ENCODE results near the gene CATSPERB.
"Not testable (repeated sequence)": the region's sequence is repeated elsewhere in the genome, so short reads cannot be mapped to it uniquely, and the experiment has no call there.

Gene CATSPERB

GRCh38 chr14:91669867-91670266, 62.0 kb downstream of the CATSPERB start:
- H3K36me3 Mint-ChIP-seq (ENCODE audit: low read depth), result peaks cover 34% of the 10 kb centered on the region
- no peaks in the 10 kb centered on the region for H3K27me3 Mint-ChIP-seq (ENCODE audit: low read depth)
- H3K4me3 Mint-ChIP-seq, result no peak overlapping the region
- H3K9me3 Mint-ChIP-seq, result peaks cover 23% of the 10 kb centered on the region
- H3K4me1 Mint-ChIP-seq (ENCODE audit: low read depth), result peaks cover 7% of the 10 kb centered on the region
- peak overlapping the region; percentile 51 for H3K27ac Mint-ChIP-seq

GRCh38 chr14:91667101-91667500, 64.8 kb downstream of the CATSPERB start:
- not testable (repeated sequence) for H3K27me3 Mint-ChIP-seq (ENCODE audit: low read depth); H3K4me1 Mint-ChIP-seq (ENCODE audit: low read depth); H3K27ac Mint-ChIP-seq; H3K4me3 Mint-ChIP-seq
- Mint-ChIP-seq H3K9me3 (peaks cover 20% of the 10 kb centered on the region), H3K36me3 (ENCODE audit: low read depth) (peaks cover 31% of the 10 kb centered on the region)

- Mint-ChIP-seq H3K27ac (no peak overlapping the region), H3K9me3 (no peaks in the 10 kb centered on the region), H3K36me3 (ENCODE audit: low read depth) (peaks cover 10% of the 10 kb centered on the region), H3K4me3 (no peak overlapping the region), H3K4me1 (ENCODE audit: low read depth) (peaks cover 2% of the 10 kb centered on the region), H3K27me3 (ENCODE audit: low read depth) (peaks cover 4% of the 10 kb centered on the region)
Measured at GRCh38 chr14:91660790-91661189, 71.1 kb downstream of the CATSPERB start.

GRCh38 chr14:91654836-91655235, 77.0 kb downstream of the CATSPERB start:
- no peak overlapping the region for H3K27ac Mint-ChIP-seq
- peaks cover 14% of the 10 kb centered on the region for H3K36me3 Mint-ChIP-seq (ENCODE audit: low read depth)
- peaks cover 2% of the 10 kb centered on the region for H3K4me1 Mint-ChIP-seq (ENCODE audit: low read depth)
- peaks cover 4% of the 10 kb centered on the region for H3K27me3 Mint-ChIP-seq (ENCODE audit: low read depth)
- no peak overlapping the region for H3K4me3 Mint-ChIP-seq
- no peaks in the 10 kb centered on the region for H3K9me3 Mint-ChIP-seq

GRCh38 chr14:91653451-91653850, 78.4 kb downstream of the CATSPERB start:
- H3K4me1 Mint-ChIP-seq (ENCODE audit: low read depth), result peaks cover 2% of the 10 kb centered on the region
- H3K36me3 Mint-ChIP-seq (ENCODE audit: low read depth), result peaks cover 14% of the 10 kb centered on the region
- H3K27me3 Mint-ChIP-seq (ENCODE audit: low read depth), result peaks cover 4% of the 10 kb centered on the region
- H3K27ac Mint-ChIP-seq, result no peak overlapping the region
- H3K4me3 Mint-ChIP-seq, result no peak overlapping the region
- no peaks in the 10 kb centered on the region for H3K9me3 Mint-ChIP-seq

- Mint-ChIP-seq H3K36me3 (ENCODE audit: low read depth) (peaks cover 13% of the 10 kb centered on the region), H3K9me3 (peaks cover 7% of the 10 kb centered on the region), H3K27me3 (ENCODE audit: low read depth) (no peaks in the 10 kb centered on the region), H3K4me1 (ENCODE audit: low read depth) (peaks cover 5% of the 10 kb centered on the region), H3K27ac (no peak overlapping the region), H3K4me3 (no peak overlapping the region)
Measured at GRCh38 chr14:91649930-91650329, 82.0 kb downstream of the CATSPERB start.

GRCh38 chr14:91647856-91648255, 84.0 kb downstream of the CATSPERB start:
- Mint-ChIP-seq H3K9me3 (peaks cover 7% of the 10 kb centered on the region), H3K4me3 (no peak overlapping the region), H3K36me3 (ENCODE audit: low read depth) (peaks cover 10% of the 10 kb centered on the region), H3K4me1 (ENCODE audit: low read depth) (peaks cover 5% of the 10 kb centered on the region), H3K27ac (no peak overlapping the region), H3K27me3 (ENCODE audit: low read depth) (no peaks in the 10 kb centered on the region)

- no peaks in the 10 kb centered on the region for H3K4me1 Mint-ChIP-seq (ENCODE audit: low read depth)
- no peaks in the 10 kb centered on the region for H3K27me3 Mint-ChIP-seq (ENCODE audit: low read depth)
- peaks cover 3% of the 10 kb centered on the region for H3K9me3 Mint-ChIP-seq
- H3K36me3 Mint-ChIP-seq (ENCODE audit: low read depth), result no peaks in the 10 kb centered on the region
- no peak overlapping the region for H3K27ac Mint-ChIP-seq
- no peak overlapping the region for H3K4me3 Mint-ChIP-seq
Measured at GRCh38 chr14:91636604-91637003, 95.3 kb downstream of the CATSPERB start.

GRCh38 chr14:91624757-91625156, 107.1 kb downstream of the CATSPERB start:
- Mint-ChIP-seq H3K4me3 (no peak overlapping the region), H3K27ac (no peak overlapping the region), H3K27me3 (ENCODE audit: low read depth) (no peaks in the 10 kb centered on the region), H3K9me3 (no peaks in the 10 kb centered on the region), H3K36me3 (ENCODE audit: low read depth) (peaks cover 1% of the 10 kb centered on the region), H3K4me1 (ENCODE audit: low read depth) (no peaks in the 10 kb centered on the region)

GRCh38 chr14:91614187-91614586, 117.7 kb downstream of the CATSPERB start:
- no peaks in the 10 kb centered on the region for H3K4me1 Mint-ChIP-seq (ENCODE audit: low read depth)
- H3K27me3 Mint-ChIP-seq (ENCODE audit: low read depth), result no peaks in the 10 kb centered on the region
- no peaks in the 10 kb centered on the region for H3K36me3 Mint-ChIP-seq (ENCODE audit: low read depth)
- no peaks in the 10 kb centered on the region for H3K9me3 Mint-ChIP-seq
- H3K27ac Mint-ChIP-seq, result no peak overlapping the region
- H3K4me3 Mint-ChIP-seq, result no peak overlapping the region

GRCh38 chr14:91613459-91614112, 118.3 kb downstream of the CATSPERB start:
- no peaks in the 10 kb centered on the region for H3K27me3 Mint-ChIP-seq (ENCODE audit: low read depth)

GRCh38 chr14:91611528-91611927, 120.4 kb downstream of the CATSPERB start:
- no peaks in the 10 kb centered on the region for H3K4me1 Mint-ChIP-seq (ENCODE audit: low read depth)
- peaks cover 4% of the 10 kb centered on the region for H3K36me3 Mint-ChIP-seq (ENCODE audit: low read depth)
- no peaks in the 10 kb centered on the region for H3K9me3 Mint-ChIP-seq
- no peak overlapping the region for H3K4me3 Mint-ChIP-seq
- no peak overlapping the region for H3K27ac Mint-ChIP-seq
- H3K27me3 Mint-ChIP-seq (ENCODE audit: low read depth), result no peaks in the 10 kb centered on the region

More at GRCh38 chr14:91613459-91614112, 118.3 kb downstream of the CATSPERB start:
- Mint-ChIP-seq H3K9me3 (no peaks in the 10 kb centered on the region), H3K27ac (no peak overlapping the region), H3K36me3 (ENCODE audit: low read depth) (no peaks in the 10 kb centered on the region), H3K4me3 (no peak overlapping the region), H3K4me1 (ENCODE audit: low read depth) (no peaks in the 10 kb centered on the region)

- no peaks in the 10 kb centered on the region for H3K4me1 Mint-ChIP-seq (ENCODE audit: low read depth)
- H3K36me3 Mint-ChIP-seq (ENCODE audit: low read depth), result peaks cover 4% of the 10 kb centered on the region
- H3K27me3 Mint-ChIP-seq (ENCODE audit: low read depth), result no peaks in the 10 kb centered on the region
- no peaks in the 10 kb centered on the region for H3K9me3 Mint-ChIP-seq
- no peak overlapping the region for H3K27ac Mint-ChIP-seq
- no peak overlapping the region for H3K4me3 Mint-ChIP-seq
Measured at GRCh38 chr14:91609161-91609560, 122.7 kb downstream of the CATSPERB start.

- H3K4me1 Mint-ChIP-seq (ENCODE audit: low read depth), result peaks cover 2% of the 10 kb centered on the region
- H3K36me3 Mint-ChIP-seq (ENCODE audit: low read depth), result peaks cover 6% of the 10 kb centered on the region
- H3K9me3 Mint-ChIP-seq, result no peaks in the 10 kb centered on the region
- H3K27ac Mint-ChIP-seq, result no peak overlapping the region
- no peaks in the 10 kb centered on the region for H3K27me3 Mint-ChIP-seq (ENCODE audit: low read depth)
- no peak overlapping the region for H3K4me3 Mint-ChIP-seq
Measured at GRCh38 chr14:91607322-91608047, 124.4 kb downstream of the CATSPERB start.

- Mint-ChIP-seq H3K4me3 (no peak overlapping the region), H3K9me3 (no peaks in the 10 kb centered on the region), H3K4me1 (ENCODE audit: low read depth) (peaks cover 2% of the 10 kb centered on the region), H3K36me3 (ENCODE audit: low read depth) (peaks cover 6% of the 10 kb centered on the region), H3K27me3 (ENCODE audit: low read depth) (no peaks in the 10 kb centered on the region), H3K27ac (no peak overlapping the region)
Measured at GRCh38 chr14:91606851-91607250, 125.0 kb downstream of the CATSPERB start.

Measured in T-helper 1 cell treated with Interleukin-12 subunit alpha and Interleukin-12 subunit beta and Interleukin-4 antibody, amounts not matched to agents 30 μg/mL and 1 μg/mL, for 36 hours (primary cell).